Hematopoietic multipotent progenitor cell treated with erythropoietin and hydrocortisone succinate and interleukin-3 and kit ligand, for 15 days (in vitro differentiated cells): ENCODE measurements around the gene HDAC9.
"Not testable (repeated sequence)": the region's sequence is repeated elsewhere in the genome, so short reads cannot be mapped to it uniquely, and the experiment has no call there.

ENCODE experiments used
- DNase-seq: peaks from one replicate; pipeline ENCODE4 v3.0.0-alpha.2; 2015; ENCODE audit warnings: low spot score

HDAC9 gene

DNA sequence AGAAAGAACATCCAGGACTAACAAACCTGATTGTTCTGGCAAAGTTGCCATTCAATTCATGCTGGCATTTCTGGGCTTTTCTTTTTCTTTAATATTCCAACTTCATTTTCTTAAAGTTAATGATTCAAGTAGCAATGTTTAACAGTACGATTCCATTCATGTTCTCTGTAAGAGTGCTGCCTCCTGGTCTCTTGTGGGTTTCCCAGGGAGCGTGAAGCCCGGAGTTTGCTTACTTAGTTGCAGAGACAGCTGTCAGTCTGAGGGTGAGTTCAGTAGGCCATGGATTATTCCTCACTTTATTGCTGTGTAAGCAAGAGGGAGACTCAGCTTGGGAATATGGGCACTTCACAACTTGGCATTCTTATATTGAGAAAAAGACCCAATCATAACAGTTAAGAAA, 479.7 kb downstream of the HDAC9 start:
- no peak for DNase-seq

DNA sequence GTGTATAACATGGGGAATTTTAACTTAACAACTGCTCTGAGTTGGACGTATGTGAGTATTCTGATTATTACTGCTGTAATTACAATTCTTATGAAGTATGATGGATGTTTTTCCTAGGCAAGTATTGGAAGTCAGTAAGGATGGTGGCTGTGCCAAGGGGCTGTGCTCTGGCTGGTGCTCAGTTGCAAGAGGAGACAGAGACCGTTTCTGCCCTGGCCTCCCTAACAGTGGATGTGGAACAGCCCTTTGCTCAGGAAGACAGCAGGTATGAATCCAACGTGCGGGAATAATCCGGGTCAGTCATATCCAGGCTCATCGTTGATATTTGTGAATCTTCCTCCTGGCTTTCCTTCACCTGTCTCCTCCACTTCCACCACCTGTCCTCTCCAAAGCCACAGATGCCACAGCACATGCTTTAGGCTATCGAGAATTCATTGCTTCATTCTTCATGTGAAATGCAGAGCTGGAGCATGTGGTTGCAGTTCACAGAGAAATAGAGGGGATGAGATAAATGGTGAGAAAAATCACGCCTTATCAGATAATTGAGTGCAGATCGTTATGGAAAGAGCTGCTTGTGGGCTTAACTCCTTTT, 480.2 kb downstream of the HDAC9 start:
- DNase-seq, result no peak

DNA sequence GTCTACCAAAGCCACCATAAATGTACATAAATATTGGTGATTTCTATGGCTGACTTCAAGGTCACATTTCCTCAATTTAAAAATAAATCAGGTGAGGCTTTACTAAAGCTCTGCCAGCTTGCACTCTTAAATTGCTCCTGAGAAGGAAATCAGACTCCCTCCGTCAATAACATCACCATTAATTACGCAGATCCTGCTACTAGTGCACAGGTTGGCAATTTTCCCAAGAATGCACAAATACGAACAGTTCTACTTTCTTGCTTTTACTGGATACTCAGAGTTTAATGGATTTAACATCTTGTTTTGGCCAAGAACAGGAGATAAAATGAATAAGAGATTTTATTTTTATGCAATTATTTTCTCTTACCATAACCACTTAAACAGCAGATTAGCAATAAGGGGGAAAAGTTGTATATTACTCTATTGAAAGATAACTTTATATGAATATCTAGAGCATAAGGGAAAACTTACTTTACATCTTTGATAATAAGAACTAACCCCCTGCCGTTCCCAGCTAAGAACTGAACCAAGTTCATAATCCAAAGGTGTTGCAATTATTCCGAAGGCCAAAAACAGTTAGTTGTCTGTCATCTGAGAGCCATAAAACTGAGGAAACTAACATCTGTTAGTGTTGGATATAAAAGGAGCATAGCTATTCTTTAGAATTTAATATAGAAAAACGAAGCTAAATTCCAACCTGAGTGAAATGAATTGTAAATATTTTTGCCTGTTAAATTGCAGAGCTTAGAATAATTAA, 481.3 kb downstream of the HDAC9 start:
- no peak for DNase-seq

DNA sequence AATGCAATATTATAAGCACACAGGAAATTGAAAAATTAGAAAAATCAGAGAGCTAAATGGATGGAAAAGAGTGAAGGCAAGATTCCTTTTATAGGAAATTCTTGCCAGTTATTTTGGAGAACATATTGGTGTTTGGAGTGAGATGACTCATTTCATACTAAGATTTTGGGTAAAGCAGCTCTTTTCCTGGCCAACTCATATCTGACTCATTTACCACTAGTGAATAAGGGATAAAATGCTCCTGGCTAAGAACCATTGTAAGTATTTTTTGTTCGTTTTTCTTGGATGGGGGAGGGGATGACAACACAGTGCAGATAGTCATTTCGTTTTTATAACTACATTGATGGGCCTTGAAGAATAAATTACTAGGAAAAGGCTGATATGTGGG, 482.6 kb downstream of the HDAC9 start:
- DNase-seq, result no peak

DNA sequence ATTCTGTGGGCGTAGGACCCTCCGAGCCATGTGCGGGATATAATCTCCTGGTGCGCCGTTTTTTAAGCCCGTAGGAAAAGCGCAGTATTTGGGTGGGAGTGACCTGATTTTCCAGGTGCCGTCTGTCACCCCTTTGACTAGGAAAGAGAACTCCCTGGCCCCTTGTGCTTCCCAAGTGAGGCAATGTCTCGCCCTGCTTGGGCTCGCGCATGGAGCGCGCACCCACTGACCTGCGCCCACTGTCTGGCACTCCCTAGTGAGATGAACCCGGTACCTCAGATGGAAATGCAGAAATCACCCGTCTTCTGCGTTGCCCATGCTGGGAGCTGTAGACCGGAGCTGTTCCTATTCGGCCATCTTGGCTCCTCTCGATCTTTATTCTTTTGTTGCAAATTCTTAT, 495.2 kb downstream of the HDAC9 start:
- DNase-seq, result not testable (repeated sequence)

DNA sequence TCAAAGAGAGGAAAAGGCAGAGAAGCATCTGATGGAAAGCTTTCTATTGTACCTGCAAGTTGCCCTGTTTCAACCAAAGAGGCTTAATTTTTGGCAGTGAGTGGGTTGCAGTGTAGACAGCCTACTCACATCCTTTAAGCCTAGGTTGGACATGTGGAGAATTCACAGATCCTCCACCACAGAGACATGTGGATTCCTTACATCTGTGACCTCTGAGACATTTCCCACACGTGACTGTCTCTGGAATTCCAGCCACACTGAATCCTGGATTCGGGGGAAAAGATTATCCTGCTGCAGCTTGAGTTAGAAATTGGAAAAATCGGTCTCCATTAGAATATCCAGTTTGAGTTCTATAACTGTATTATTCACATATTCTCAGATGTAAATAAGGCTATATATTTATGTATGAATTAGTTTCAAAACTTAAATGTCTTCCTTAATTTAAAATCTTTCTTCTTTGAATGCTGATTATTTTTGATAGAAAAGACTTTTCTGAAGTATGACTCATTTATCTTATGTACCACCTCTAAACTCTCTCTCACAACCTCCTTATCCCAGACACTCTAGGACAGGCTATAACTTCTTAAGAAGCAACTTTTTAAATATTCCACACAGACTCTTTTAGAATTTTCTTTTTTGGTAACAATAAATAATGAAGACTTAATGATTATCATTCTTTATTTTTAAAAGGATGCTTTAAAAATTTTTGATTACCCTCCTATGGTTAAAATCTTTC, 498.6 kb downstream of the HDAC9 start:
- no peak for DNase-seq

DNA sequence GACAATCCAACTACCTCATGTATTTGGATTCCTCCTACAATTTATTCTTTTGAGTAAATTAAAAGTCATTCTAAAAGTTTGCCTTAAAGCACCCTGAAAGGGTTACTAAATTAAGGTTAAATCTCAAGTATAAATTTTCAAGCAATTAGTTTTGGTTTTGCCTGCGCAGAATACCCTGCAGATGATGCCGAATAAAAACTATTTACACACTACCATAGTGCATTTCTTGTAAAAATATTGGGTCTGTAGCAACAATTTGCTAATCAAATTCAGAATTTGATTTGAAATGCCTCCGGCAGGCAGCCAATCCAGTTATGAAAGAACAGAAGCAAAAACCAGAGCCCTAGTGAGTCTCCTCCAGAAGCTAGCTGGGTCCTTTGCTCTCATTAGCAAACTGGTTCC, 499.7 kb downstream of the HDAC9 start:
- DNase-seq, result no peak

DNA sequence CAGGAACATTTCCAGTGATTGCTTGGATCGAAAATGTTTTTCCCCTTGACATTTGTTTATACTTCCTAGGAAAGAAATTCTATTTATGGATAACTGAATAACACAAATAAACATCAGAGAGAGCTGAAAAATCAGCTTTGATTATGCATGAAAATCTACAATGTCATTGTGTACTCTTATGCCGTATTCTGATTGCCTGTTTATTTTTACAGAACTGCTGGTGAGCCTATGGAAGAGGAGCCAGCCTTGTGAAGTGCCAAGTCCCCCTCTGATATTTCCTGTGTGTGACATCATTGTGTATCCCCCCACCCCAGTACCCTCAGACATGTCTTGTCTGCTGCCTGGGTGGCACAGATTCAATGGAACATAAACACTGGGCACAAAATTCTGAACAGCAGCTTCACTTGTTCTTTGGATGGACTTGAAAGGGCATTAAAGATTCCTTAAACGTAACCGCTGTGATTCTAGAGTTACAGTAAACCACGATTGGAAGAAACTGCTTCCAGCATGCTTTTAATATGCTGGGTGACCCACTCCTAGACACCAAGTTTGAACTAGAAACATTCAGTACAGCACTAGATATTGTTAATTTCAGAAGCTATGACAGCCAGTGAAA, 500.4 kb downstream of the HDAC9 start:
- DNase-seq, result no peak

DNA sequence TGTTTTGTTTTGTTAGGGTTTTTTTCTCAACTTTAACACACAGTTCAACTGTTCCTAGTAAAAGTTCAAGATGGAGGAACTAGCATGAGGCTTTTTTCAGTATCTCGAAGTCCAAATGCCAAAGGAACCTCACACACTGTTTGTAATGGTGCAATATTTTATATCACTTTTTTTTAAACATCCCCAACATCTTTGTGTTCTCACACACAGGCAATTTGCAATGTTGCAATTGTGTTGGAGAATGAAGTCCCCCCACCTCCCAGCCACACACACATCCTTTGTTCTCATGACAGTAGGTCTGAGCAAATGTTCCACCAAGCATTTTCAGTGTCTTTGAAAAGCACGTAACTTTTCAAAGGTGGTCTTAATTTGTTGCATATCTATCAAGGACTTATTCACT, 501.0 kb downstream of the HDAC9 start:
- no peak for DNase-seq

DNA sequence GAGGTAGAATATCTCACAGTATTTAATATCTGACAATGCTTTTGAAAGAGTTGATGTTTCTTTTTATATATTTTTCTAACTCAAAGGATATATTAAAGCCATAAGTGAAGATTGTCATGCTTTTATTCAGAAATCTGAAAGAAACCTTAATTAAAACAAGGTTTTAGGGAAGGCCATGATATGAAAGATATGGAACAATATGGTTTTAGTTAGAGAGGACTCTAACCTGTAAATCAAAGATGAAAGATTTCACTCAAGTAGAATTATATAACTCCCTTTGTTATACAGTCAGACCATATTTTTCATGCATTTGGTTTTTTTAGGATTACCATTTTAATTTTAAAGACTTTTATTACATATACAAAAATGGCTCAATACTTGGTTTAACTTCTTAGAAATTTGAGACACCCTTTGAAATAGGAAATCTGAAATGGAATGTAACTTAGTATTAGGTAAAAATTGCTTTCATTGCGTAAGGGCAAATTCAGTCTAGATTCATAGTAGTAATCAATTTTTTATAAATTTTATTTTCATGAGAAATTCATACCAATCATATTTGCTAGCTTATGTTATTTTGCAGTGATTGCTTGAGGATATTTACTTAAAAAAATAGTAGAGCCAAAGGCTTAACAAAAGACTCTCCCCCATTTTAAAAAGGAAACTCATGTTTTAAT, 502.1 kb downstream of the HDAC9 start:
- no peak for DNase-seq

DNA sequence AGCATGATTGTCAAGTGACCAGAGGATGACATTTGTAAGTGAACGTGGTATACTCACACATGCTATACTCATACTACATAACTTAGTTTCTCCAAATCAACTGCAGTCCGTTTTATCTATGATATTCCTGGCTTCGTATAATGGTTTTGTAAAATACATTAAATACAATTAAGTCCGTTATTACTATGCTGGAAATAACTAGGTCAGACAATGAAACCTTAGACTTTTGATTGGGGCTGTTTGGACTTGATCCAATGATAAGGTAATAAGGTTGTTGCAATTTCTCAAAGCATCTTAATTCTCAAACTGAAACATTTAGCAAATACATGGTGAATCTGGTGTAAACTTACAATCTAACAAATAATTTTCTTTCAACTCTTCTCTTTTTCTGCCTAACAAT, 504.9 kb downstream of the HDAC9 start:
- DNase-seq, result no peak

DNA sequence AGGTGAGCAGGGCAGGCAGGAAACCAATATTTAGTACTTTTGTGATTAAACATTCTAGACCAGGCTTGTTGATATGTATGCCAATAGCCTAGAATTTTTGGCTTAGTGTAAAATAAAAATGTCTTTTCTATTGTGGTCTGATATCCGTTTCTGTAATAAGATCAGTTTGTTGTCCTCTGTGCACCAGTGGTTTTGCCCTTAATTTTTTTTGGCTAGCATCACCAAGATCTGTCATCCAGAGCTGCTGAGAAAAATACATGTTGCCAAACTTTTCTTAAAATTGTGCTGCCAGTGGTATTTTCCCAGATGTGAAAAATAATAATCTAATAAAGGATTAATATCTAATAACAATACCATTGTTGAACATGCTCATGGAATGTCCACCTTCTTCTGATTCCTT, 506.3 kb downstream of the HDAC9 start:
- DNase-seq, result no peak

DNA sequence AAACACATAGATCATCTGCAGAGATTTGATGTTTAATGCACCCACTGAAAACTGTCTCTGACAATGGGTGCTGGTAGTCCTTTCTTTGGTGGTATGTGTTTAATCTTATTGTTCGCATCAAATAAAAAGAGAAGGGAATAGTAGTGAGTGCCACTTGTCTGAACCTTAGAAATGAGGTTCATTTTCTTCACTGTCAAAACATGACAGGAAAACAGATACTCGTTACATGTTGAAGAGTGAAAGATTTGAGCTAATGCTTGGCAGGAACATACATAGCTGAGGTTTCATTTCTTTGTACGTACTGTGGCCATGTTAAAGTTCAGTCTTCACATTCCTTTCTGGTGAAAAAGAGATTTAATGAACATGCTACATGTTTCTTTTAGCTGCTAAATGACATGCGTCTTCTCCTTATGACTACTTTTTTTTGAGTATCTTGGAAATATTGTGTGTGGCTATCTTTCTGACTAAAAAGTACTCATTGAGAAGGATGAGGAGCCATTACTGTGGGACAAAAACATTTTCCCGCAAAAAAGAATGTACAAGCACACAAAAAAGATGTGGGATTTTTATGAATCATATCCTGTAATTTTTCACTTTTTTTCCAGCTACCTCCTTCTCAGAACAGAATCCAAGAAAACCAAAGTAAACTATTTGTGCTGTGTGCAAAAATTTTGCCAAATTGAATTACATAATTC, 513.8 kb downstream of the HDAC9 start:
- DNase-seq, result no peak

DNA sequence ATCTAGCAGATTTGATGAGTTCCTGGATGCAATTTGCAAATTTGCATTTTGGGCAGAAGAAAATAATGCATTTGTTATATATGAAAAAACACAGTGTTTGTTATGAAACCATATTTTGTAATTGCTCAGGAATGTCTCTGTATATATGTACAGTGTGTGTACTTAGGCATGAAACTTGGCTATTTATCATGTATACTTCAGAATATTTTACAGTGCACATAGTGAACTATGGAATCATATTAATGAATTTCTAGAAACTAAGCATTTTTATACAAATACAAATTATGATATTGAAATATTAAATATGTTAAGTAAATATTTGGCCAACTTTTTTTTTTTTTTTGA, 514.4 kb downstream of the HDAC9 start:
- no peak for DNase-seq

DNA sequence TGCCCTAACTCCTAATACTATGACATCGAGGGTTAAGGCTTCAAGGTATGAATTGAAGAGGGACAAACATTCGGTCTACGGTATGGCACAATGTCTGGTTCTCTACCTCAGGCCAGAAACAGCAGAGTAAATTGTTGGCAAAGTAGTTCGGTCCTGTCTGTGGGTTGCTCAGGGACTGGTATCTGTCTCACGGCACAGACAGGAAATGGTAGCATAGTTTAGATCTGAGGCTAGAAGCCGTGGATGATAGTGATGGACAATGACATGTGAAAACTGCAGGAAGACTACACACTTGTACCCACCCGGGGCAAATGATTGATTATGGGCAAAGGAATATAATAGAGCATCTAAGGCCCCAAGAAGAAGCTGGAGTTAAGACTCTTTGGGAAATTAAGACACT, 515.7 kb downstream of the HDAC9 start:
- DNase-seq, result no peak

DNA sequence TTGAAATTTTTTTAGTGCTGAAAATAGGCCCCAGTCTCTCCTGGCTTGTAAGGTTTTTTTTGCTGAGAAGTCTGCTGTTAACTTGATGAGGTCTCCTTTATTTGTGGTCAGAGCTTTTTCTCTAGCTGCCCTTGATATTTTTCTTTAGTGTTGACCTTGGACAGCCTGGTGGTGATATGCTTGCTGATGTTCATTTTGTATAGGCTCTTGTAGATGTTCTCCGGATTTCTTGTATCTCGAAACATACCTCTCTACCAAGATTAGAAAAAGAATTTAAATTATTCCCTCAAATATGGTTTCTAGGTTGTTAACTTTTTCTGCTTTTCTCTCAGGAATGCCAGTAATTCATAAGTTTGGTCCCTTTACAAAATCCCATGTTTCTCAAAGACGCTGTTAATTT, 519.5 kb downstream of the HDAC9 start:
- DNase-seq, result no peak

DNA sequence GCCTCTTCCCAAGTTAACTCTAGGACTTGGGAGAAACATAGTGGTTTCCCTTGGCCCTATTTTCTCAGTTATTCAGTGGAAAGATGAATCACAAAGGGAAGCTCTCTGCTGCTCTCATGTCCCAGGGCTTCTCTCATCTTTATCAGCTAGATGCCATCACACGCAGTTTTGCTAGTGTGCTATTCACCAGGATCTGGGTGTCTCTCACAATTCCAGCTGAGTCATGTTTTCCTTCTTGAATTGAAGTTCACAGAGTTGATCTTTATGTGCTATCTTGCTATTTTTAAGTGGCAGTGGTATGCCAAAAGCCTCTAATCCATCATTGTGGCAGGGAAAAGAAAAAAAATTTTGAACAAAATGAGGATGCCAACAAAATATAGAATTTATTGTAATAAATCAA, 520.6 kb downstream of the HDAC9 start:
- DNase-seq, result no peak

DNA sequence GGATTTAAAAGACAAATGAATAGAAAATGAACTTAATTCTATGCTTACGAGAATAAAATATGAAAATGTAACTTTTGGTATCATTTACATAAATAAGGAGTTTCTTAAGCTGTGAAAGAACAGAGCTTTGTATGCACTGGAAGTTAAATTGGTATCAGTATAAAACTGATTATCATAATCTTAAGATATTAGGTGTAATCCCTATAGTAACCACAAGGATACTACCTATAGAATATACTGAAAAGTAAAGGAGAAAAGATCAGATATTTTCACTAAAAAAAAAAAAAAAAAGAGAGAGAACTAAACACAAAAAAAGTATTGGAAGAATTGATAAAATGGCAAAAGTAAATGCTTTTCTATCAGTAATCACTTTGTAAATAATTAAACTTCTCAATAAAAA, 521.8 kb downstream of the HDAC9 start:
- DNase-seq, result no peak

DNA sequence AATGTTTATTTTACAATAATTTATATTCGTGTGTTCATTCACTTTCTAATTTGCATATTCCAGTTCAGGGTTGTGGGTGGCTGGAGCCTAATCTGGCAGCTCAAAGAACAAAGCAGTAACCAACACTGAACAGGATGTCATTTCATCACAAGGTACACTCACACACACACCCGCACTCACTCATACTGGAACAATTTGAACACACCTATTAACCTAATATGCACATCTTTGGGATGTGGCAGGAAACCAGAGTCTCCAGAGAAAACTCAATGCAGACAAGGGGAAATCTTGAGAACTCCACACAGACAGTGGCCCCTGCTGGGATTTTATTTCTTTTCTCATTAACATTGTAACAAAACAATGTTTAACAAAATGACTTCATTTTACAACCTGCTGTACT, 524.5 kb downstream of the HDAC9 start:
- no peak for DNase-seq

DNA sequence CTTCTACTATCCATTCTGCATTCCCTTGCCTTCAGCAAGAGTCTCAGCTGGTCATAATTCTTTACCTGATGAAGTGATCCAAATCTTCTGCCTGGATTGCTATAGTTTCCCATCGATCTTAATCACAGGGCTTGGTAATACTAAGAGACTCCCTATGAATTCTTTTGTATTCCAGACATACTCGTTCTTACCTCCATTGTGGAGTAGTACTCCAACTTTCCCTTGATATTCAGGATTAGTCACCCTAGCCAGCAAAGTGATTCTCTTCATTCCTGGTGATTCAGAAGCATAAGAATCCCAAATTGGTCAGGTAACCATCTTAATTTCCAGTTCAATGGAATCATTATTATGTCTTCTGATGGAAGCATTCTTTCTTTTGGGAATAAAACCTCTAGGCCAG, 525.2 kb downstream of the HDAC9 start:
- DNase-seq, result no peak

DNA sequence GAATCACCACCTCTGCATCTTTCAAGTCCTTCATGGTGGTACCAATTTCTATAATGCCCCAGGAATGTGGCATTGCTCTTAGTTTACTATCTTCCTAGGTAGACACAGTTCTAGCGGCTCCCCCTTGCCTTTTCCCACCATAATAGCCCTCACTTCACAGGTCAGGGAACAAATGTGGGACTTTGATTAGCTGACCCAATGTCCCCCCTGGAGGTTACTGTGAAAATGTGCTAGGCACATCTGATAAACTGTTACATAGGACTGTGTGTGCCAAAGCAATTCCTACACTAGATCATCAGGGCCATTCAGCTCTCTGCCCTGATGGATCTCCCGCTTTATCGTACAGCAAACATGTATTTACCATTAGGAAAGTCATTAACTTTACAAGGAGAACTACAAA, 527.9 kb downstream of the HDAC9 start:
- no peak for DNase-seq

DNA sequence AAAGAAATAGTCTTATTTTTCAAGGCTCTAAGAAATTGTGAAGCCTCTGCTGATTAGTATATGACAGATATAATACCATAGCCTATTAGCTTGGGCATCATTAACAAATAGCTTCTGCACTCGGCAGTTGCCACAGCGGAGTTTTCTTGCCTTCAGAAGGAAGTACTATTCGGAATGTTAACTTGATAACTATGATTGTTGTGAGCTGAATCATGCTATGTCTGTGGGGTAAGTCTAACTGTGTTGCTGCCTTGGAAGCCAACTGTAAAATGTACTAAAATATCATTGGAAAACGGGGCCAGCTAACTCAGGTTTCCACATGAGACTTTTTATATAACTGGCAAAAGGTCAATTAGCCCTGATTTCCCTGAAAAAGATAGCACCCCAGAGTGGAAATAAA, 528.7 kb downstream of the HDAC9 start:
- DNase-seq, result no peak
